PC-3 (cell line): ENCODE results near the gene SPHK1.

Experiments used
- EZH2 ChIP-seq: fragments of 300-600 bp; sonication (generic); IDR thresholded peaks from one replicate; pipeline ENCODE4 v1.6.1; 2017; ENCODE audit warnings: antibody characterized with exemption, mild to moderate bottlenecking, low read length; ENCODE audit not compliant: unreplicated experiment
- TF ChIP-seq, protein P1 (sequence below): fragments of 300-600 bp; sonication (generic); conservative IDR thresholded peaks from 2 replicates; pipeline ENCODE4 v1.5.1; 2017; ENCODE audit warnings: antibody characterized with exemption, low read depth, mild to moderate bottlenecking, low read length

DNA sequence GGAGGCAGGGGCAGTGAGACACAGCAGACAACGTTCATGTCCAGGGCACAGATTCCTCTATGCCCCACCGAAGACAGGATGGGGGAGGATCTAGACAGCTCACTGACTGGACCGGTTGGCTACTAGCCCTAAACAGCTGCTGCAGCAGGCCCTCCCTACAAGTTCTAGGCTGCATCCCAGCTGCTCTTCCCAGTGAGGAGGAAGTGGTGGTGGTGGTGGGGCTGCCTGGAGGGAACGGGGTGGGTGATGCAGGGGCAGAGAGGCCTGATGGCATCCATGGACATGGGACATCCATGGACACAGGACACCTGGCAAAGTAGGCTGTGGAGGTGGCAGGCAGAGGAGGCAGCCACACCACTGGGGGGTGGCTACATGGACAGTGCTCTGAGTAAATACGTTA is 18.3 kb downstream of the SPHK1 start:
- no peak for TF ChIP-seq EZH2
- TF ChIP-seq, protein P1, sequence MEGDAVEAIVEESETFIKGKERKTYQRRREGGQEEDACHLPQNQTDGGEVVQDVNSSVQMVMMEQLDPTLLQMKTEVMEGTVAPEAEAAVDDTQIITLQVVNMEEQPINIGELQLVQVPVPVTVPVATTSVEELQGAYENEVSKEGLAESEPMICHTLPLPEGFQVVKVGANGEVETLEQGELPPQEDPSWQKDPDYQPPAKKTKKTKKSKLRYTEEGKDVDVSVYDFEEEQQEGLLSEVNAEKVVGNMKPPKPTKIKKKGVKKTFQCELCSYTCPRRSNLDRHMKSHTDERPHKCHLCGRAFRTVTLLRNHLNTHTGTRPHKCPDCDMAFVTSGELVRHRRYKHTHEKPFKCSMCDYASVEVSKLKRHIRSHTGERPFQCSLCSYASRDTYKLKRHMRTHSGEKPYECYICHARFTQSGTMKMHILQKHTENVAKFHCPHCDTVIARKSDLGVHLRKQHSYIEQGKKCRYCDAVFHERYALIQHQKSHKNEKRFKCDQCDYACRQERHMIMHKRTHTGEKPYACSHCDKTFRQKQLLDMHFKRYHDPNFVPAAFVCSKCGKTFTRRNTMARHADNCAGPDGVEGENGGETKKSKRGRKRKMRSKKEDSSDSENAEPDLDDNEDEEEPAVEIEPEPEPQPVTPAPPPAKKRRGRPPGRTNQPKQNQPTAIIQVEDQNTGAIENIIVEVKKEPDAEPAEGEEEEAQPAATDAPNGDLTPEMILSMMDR, result no peak
